SK-N-SH (cell line): ENCODE data around the gene SLC22A17. TPM values are rescaled to one million over a fixed set of nuclear protein-coding genes. Genes with fewer than 3 reads are reported as not detected.

Experiments used
- CTCF ChIA-PET: fragments of 300-600, 350-600 bp; formaldehyde crosslinking; extraction: SDS; loops from one replicate; lab custom pipeline; 2021; lab: Yijun Ruan, JAX
- POLR2A ChIA-PET: fragments of 350-600 bp; sonication (Branson Sonifier 250); formaldehyde crosslinking; extraction: SDS; loops from one replicate; lab custom pipeline; 2020; ENCODE audit warnings: antibody characterized with exemption, inconsistent platforms; lab: Yijun Ruan, JAX
- DNase-seq: peaks from one replicate; pipeline ENCODE4 v3.0.0; 2012
- H2AFZ ChIP-seq: fragments of 200-600 bp; sonication (generic); 2 replicates; pipeline ENCODE4 v1.8.1; 2016; ENCODE audit warnings: antibody characterized with exemption, mild to moderate bottlenecking, low read depth
- H3F3A ChIP-seq: fragments of 200-600 bp; sonication (generic); replicated peaks from 2 replicates; pipeline ENCODE3; 2016; ENCODE audit warnings: antibody characterized with exemption, mild to moderate bottlenecking; ENCODE audit not compliant: insufficient read depth
- H3K27ac ChIP-seq, 2 experiments: fragments of 200-500 bp in 1 of 2; fragments of 200-600 bp in 1 of 2; sonication (Bioruptor generic) in 1 of 2; sonication (generic), shearing (Covaris generic) in 1 of 2; 2 replicates each; pipeline versions ENCODE4 v1.5.1 to v1.6.1; 2014 to 2016; ENCODE audit warnings: low read depth in 2 of 2, inconsistent platforms in 1 of 2, low read length in 1 of 2, mild to moderate bottlenecking in 1 of 2, mixed read lengths in 1 of 2
- H3K27me3 ChIP-seq: fragments of 200-600 bp; sonication (generic), shearing (Covaris generic); 2 replicates; pipeline ENCODE4 v1.6.1; 2016; ENCODE audit warnings: mixed run types; ENCODE audit not compliant: insufficient read depth
- H3K36me3 ChIP-seq, 2 experiments: fragments of 200-500 bp in 1 of 2; fragments of 200-600 bp in 1 of 2; sonication (Bioruptor generic) in 1 of 2; sonication (generic) in 1 of 2; replicated peaks in 1 of 2; 2 replicates each; pipeline versions ENCODE3 to v1.5.1; 2014 to 2016; ENCODE audit warnings: low read length in 1 of 2, mild to moderate bottlenecking in 1 of 2; ENCODE audit not compliant: insufficient read depth in 2 of 2, control insufficient read depth in 1 of 2
- H3K4me1 ChIP-seq, 2 experiments: fragments of 200-500 bp in 1 of 2; fragments of 200-600 bp in 1 of 2; sonication (Bioruptor generic) in 1 of 2; sonication (generic), shearing (Covaris generic) in 1 of 2; 2 replicates each; pipeline versions ENCODE4 v1.5.1 to v1.6.1; 2014 to 2016; ENCODE audit warnings: low read depth in 1 of 2, low read length in 1 of 2, mixed run types in 1 of 2; ENCODE audit not compliant: insufficient read depth in 2 of 2, control insufficient read depth in 1 of 2
- H3K4me2 ChIP-seq: fragments of 200-600 bp; sonication (generic), shearing (Covaris generic); 2 replicates; pipeline ENCODE4 v1.6.1; 2017; ENCODE audit warnings: mixed run types
- H3K4me3 ChIP-seq, 2 experiments: fragments of 200-500 bp in 1 of 2; fragments of 200-600 bp in 1 of 2; sonication (Bioruptor generic) in 1 of 2; sonication (generic), shearing (Covaris generic) in 1 of 2; 2 replicates each; pipeline versions ENCODE4 v1.5.1 to v1.8.1; 2014 to 2016; ENCODE audit warnings: low read depth in 2 of 2, inconsistent platforms in 1 of 2, low read length in 1 of 2, mild to moderate bottlenecking in 1 of 2, mixed read lengths in 1 of 2, moderate library complexity in 1 of 2
- H3K79me2 ChIP-seq: fragments of 200-600 bp; sonication (generic); 2 replicates; pipeline ENCODE4 v1.8.1; 2017; ENCODE audit warnings: mild to moderate bottlenecking; ENCODE audit not compliant: insufficient read depth
- H3K9ac ChIP-seq: fragments of 200-600 bp; sonication (generic); 2 replicates; pipeline ENCODE4 v1.6.1; 2017; ENCODE audit warnings: mixed run types
- H3K9me2 ChIP-seq: fragments of 200-600 bp; sonication (generic); 2 replicates; pipeline ENCODE4 v1.6.1; 2017; ENCODE audit warnings: mixed run types
- H3K9me3 ChIP-seq: fragments of 200-600 bp; sonication (generic); 2 replicates; pipeline ENCODE4 v1.6.1; 2017; ENCODE audit warnings: mixed run types, mild to moderate bottlenecking, moderate library complexity
- H4K20me1 ChIP-seq: fragments of 200-600 bp; sonication (generic); 2 replicates; pipeline ENCODE4 v1.6.1; 2017; ENCODE audit warnings: mild to moderate bottlenecking, mixed run types; ENCODE audit not compliant: insufficient read depth
- CHD2 ChIP-seq: fragments of 150-350 bp; IDR thresholded peaks from 2 replicates; pipeline ENCODE4 v1.6.1; 2018; ENCODE audit warnings: low read length; ENCODE audit not compliant: partially characterized antibody
- ELF1 ChIP-seq: IDR thresholded peaks from 2 replicates; pipeline ENCODE4 v1.4.0; 2012
- EP300 ChIP-seq, 2 experiments: IDR thresholded peaks; 2 replicates each; pipeline versions ENCODE4 v1.4.0 to v1.6.1; 2012; ENCODE audit warnings: borderline replicate concordance in 1 of 2, low read depth in 1 of 2, low read length in 1 of 2
- EZH2phosphoT487 ChIP-seq: fragments of 200-600 bp; sonication (generic); IDR thresholded peaks from 2 replicates; pipeline ENCODE4 v1.6.1; 2017; ENCODE audit warnings: low read depth, mixed run types, mild to moderate bottlenecking, antibody characterized with exemption, moderate library complexity, borderline replicate concordance
- FOXJ3 ChIP-seq: sonication (generic); formaldehyde crosslinking; IDR thresholded peaks from 2 replicates; pipeline ENCODE4 v1.5.1; 2020; ENCODE audit warnings: mild to moderate bottlenecking, missing genetic modification reagents
- GABPA ChIP-seq: IDR thresholded peaks from 2 replicates; pipeline ENCODE4 v1.4.0; 2012; ENCODE audit warnings: low read depth, mild to moderate bottlenecking
- MAX ChIP-seq: IDR thresholded peaks from 2 replicates; pipeline ENCODE4 v1.4.0; 2012; ENCODE audit warnings: low read depth
- MXI1 ChIP-seq: IDR thresholded peaks from 2 replicates; pipeline ENCODE4 v1.6.1; 2012; ENCODE audit warnings: mild to moderate bottlenecking, low read depth, low read length, improper control_type of control experiment
- NFIC ChIP-seq: IDR thresholded peaks from 2 replicates; pipeline ENCODE4 v1.4.0; 2012; ENCODE audit warnings: borderline replicate concordance
- NRF1 ChIP-seq: IDR thresholded peaks from 2 replicates; pipeline ENCODE4 v1.6.1; 2012; ENCODE audit warnings: low read depth, mild to moderate bottlenecking, low read length
- PBX3 ChIP-seq: IDR thresholded peaks from 2 replicates; pipeline ENCODE4; 2012
- POLR2AphosphoS5 ChIP-seq: IDR thresholded peaks from 2 replicates; pipeline ENCODE4 v1.6.1; 2012; ENCODE audit warnings: low read depth, low read length
- RCOR1 ChIP-seq: fragments of 150-350 bp; IDR thresholded peaks from 2 replicates; pipeline ENCODE4 v1.6.1; 2017; ENCODE audit warnings: antibody characterized with exemption, low read length
- REST ChIP-seq: IDR thresholded peaks from 2 replicates; pipeline ENCODE4 v1.6.1; 2012; ENCODE audit warnings: mild to moderate bottlenecking, low read depth, low read length, moderate library complexity
- SIN3A ChIP-seq: IDR thresholded peaks from 2 replicates; pipeline ENCODE4 v1.6.1; 2012; ENCODE audit warnings: low read depth, mild to moderate bottlenecking, low read length, moderate library complexity, borderline replicate concordance
- TAF1 ChIP-seq: IDR thresholded peaks from 2 replicates; pipeline ENCODE4 v1.6.1; 2012; ENCODE audit warnings: low read depth, mild to moderate bottlenecking, low read length, moderate library complexity, borderline replicate concordance
- TCF12 ChIP-seq: IDR thresholded peaks from 2 replicates; pipeline ENCODE4 v1.4.0; 2012
- USF2 ChIP-seq: fragments of 150-350 bp; IDR thresholded peaks from 2 replicates; pipeline ENCODE4 v1.6.1; 2017; ENCODE audit warnings: antibody characterized with exemption, low read length, low read depth, borderline replicate concordance
- YY1 ChIP-seq: IDR thresholded peaks from 2 replicates; pipeline ENCODE4 v1.4.0; 2012; ENCODE audit warnings: low read depth, mild to moderate bottlenecking
- ZBTB33 ChIP-seq: IDR thresholded peaks from 2 replicates; pipeline ENCODE4 v1.4.0; 2012; ENCODE audit warnings: low read depth, borderline replicate concordance
- WGBS: methylation state at CpG from one replicate; pipeline ENCODE4 v1.1.6; 2017; ENCODE audit warnings: low lambda C conversion rate; 5-methylcytosine and 5-hydroxymethylcytosine counted together
- polyA plus RNA-seq, 3 experiments: library from polyadenylated mRNA; depleted of rRNA; stranded (reverse); fragments of >200 nt; gene quantifications; 2 replicates each; pipeline ENCODE4 v1.2.3, GENCODE V29; 2012

The SLC22A17 gene
- polyA plus RNA-seq, 1 of the 3 experiments (the other 2 are of a cell fraction), result 27.2 TPM

GRCh38 chr14:23306412-23307145, 46.1 kb downstream of the SLC22A17 start, which contains the start of gene BCL2L2:
TSS of gene BCL2L2 (plus strand) at chr14:23306833. CDS start at chr14:23307768, 935 bp downstream.
- Histone ChIP-seq H3K4me2 (peak within 1 kb of the TSS; percentile 96), H3K79me2 (peaks cover 52% of the 10 kb centered on the region), H3F3A (peaks cover 21% of the 10 kb centered on the region), H2AFZ (peak within 1 kb of the TSS; percentile 93), H3K4me3 (peak within 1 kb of the TSS; percentile 93 to 97), H3K4me1 (peaks cover 13 to 31% of the 10 kb centered on the region in 2 experiments), H3K9me3 (no peaks in the 10 kb centered on the region), H3K27ac (peak within 1 kb of the TSS; percentile 76 to 93), H3K9me2 (no peaks in the 10 kb centered on the region), H4K20me1 (peaks cover 12% of the 10 kb centered on the region; the same call in 1 of the 2 replicates), H3K27me3 (no peaks in the 10 kb centered on the region), H3K36me3 (peaks cover 23 to 31% of the 10 kb centered on the region in 2 experiments), H3K9ac (peak within 1 kb of the TSS; percentile 95)
- DNase-seq, result peak; percentile 91
- peak; percentile 87 for TF ChIP-seq POLR2AphosphoS5
- peak; percentile 62; the same call in 1 of the 2 replicates for TF ChIP-seq TAF1
- no peak for TF ChIP-seq EZH2phosphoT487
- TF ChIP-seq TCF12, result peak; percentile 38; the same call in 1 of the 2 replicates
- TF ChIP-seq YY1, result peak; percentile 72
- no peak for TF ChIP-seq RCOR1
- no peak for TF ChIP-seq REST
- peak; percentile 61 for TF ChIP-seq GABPA
- TF ChIP-seq CHD2, result peak; percentile 73
- TF ChIP-seq NFIC, result no peak; the same call in 1 of the 2 replicates
- TF ChIP-seq MAX, result peak; percentile 67
- peak; percentile 82 for TF ChIP-seq MXI1
- no peak for TF ChIP-seq FOXJ3 (CRISPR knock-in tag)
- no peak for TF ChIP-seq NRF1
- peak; percentile 84; the same call in 1 of the 2 replicates for TF ChIP-seq SIN3A
- TF ChIP-seq USF2, result no peak
- peak; percentile 82 for TF ChIP-seq ELF1
- no peak for TF ChIP-seq ZBTB33
- TF ChIP-seq PBX3, result peak; percentile 47
- TF ChIP-seq EP300 (IDR thresholded peaks at IDR 0.05; ENCODE audit: borderline replicate concordance in 1 of 2, low read depth in 1 of 2, low read length in 1 of 2), result peak in 1 of 2 experiments; percentile 57; a peak in 1 of 4 replicates
- ChIA-PET POLR2A (interaction anchor here (0.7 to 3.9 kb wide), 3 partner anchors 15 to 59 kb away, joined by 3 to 34 read pairs (median 4); partner anchors contain the start of genes HOMEZ and PABPN1), CTCF (interaction anchor here (0.9 to 3.6 kb wide), 8 partner anchors 12 to 58 kb away, joined by 3 to 12 read pairs (median 4); partner anchors contain the start of genes EFS, HOMEZ and PABPN1)
- under 1% methylated on average over 19 of the region's 24 CpGs for WGBS
